HEK293T (cell line): ENCODE data around the gene MAG.

Experiments
- CTCF ChIA-PET: fragments of 350-600 bp; formaldehyde crosslinking; extraction: SDS; loops from one replicate; lab custom pipeline; 2021; ENCODE audit warnings: antibody characterized with exemption, inconsistent platforms; lab: Yijun Ruan, JAX
- POLR2A ChIA-PET: fragments of 350-600 bp; formaldehyde crosslinking; extraction: SDS; loops from one replicate; lab custom pipeline; 2020; ENCODE audit warnings: antibody characterized with exemption, inconsistent platforms; lab: Yijun Ruan, JAX
- DNase-seq: peaks from one replicate; pipeline ENCODE4 v3.0.0; 2012; ENCODE audit warnings: mixed read lengths; ENCODE audit errors: extremely low spot score
- ARNT ChIP-seq: fragments of 450-650 bp; IDR thresholded peaks from 2 replicates; pipeline ENCODE4 v1.6.1; 2017; ENCODE audit warnings: mild to moderate bottlenecking
- BHLHE40 ChIP-seq: fragments of 450-650 bp; IDR thresholded peaks from 2 replicates; pipeline ENCODE4 v1.6.1; 2016; ENCODE audit warnings: mild to moderate bottlenecking, moderate library complexity, borderline replicate concordance
- CTBP1 ChIP-seq: fragments of 450-650 bp; IDR thresholded peaks from 2 replicates; pipeline ENCODE4 v1.6.1; 2016; ENCODE audit warnings: borderline replicate concordance
- ELF4 ChIP-seq: fragments of 450-650 bp; IDR thresholded peaks from 2 replicates; pipeline ENCODE4 v1.6.1; 2017; ENCODE audit warnings: antibody characterized with exemption
- FOXA1 ChIP-seq: fragments of 450-650 bp; IDR thresholded peaks from 2 replicates; pipeline ENCODE4 v1.6.1; 2016; ENCODE audit warnings: mild to moderate bottlenecking
- FOXK2 ChIP-seq: fragments of 450-650 bp; IDR thresholded peaks from 2 replicates; pipeline ENCODE4 v1.6.1; 2016; ENCODE audit warnings: mild to moderate bottlenecking
- FOXM1 ChIP-seq: fragments of 450-650 bp; IDR thresholded peaks from 2 replicates; pipeline ENCODE4 v1.6.1; 2017; ENCODE audit warnings: mild to moderate bottlenecking, borderline replicate concordance
- HDGF ChIP-seq: fragments of 450-650 bp; IDR thresholded peaks from 2 replicates; pipeline ENCODE4 v1.6.1; 2017; ENCODE audit warnings: antibody characterized with exemption, borderline replicate concordance
- L3MBTL2 ChIP-seq: fragments of 450-650 bp; conservative IDR thresholded peaks from 2 replicates; pipeline ENCODE4 v1.6.1; 2016; ENCODE audit warnings: mild to moderate bottlenecking
- LEF1 ChIP-seq: fragments of 450-650 bp; IDR thresholded peaks from 2 replicates; pipeline ENCODE4 v1.6.1; 2017; ENCODE audit warnings: mild to moderate bottlenecking, borderline replicate concordance
- NFRKB ChIP-seq: fragments of 450-650 bp; IDR thresholded peaks from 2 replicates; pipeline ENCODE4 v1.6.1; 2016; ENCODE audit warnings: mild to moderate bottlenecking, moderate library complexity
- PKNOX1 ChIP-seq: fragments of 450-650 bp; IDR thresholded peaks from 2 replicates; pipeline ENCODE4 v1.6.1; 2016
- SP1 ChIP-seq: fragments of 450-650 bp; IDR thresholded peaks from 2 replicates; pipeline ENCODE4 v1.6.1; 2017
- SUZ12 ChIP-seq: fragments of 450-650 bp; IDR thresholded peaks from 2 replicates; pipeline ENCODE4 v1.6.1; 2016; ENCODE audit warnings: mild to moderate bottlenecking
- TARDBP ChIP-seq: fragments of 450-650 bp; IDR thresholded peaks from 2 replicates; pipeline ENCODE4 v1.6.1; 2016
- ZNF384 ChIP-seq: fragments of 450-650 bp; IDR thresholded peaks from 2 replicates; pipeline ENCODE4 v1.6.1; 2016

The MAG gene

GRCh38 chr19:35266520-35267352 lies 25.2 kb upstream of the MAG start:
- ChIA-PET CTCF (interaction anchor here (0.6 to 1.5 kb wide), 2 partner anchors 117 to 125 kb away, joined by 3 read pairs; no protein-coding TSS in a partner anchor), POLR2A (interaction anchor here (1.3 kb wide), 2 partner anchors 16 to 62 kb away, joined by 3 to 4 read pairs; no protein-coding TSS in a partner anchor)
- no peak for DNase-seq
- no peak for TF ChIP-seq SUZ12
- no peak for TF ChIP-seq BHLHE40
- TF ChIP-seq LEF1: no peak
- no peak for TF ChIP-seq FOXK2
- TF ChIP-seq CTBP1: no peak
- TF ChIP-seq ZNF384: no peak
- no peak for TF ChIP-seq L3MBTL2
- no peak for TF ChIP-seq HDGF
- TF ChIP-seq SP1: no peak

- POLR2A ChIA-PET: no interaction called here
- CTCF ChIA-PET: interaction anchor here (0.6 to 1.5 kb wide), 3 partner anchors 118 to 126 kb away, joined by 3 read pairs; no protein-coding TSS in a partner anchor
- no peak for TF ChIP-seq NFRKB
- no peak for TF ChIP-seq FOXK2
- TF ChIP-seq BHLHE40: no peak
- no peak for TF ChIP-seq ARNT
- no peak for TF ChIP-seq SUZ12
- TF ChIP-seq HDGF: no peak
- no peak for TF ChIP-seq CTBP1
- no peak for DNase-seq
Measured at GRCh38 chr19:35267353-35267817, 24.6 kb upstream of the MAG start.

- peak; percentile 93 for DNase-seq
- ChIA-PET POLR2A (no interaction called here), CTCF (interaction anchor here (0.7 to 1.5 kb wide), 2 partner anchors 124 to 126 kb away, joined by 3 read pairs; no protein-coding TSS in a partner anchor)
- no peak for TF ChIP-seq ZNF384
- no peak for TF ChIP-seq SUZ12
- no peak for TF ChIP-seq NFRKB
- TF ChIP-seq ELF4: no peak
- no peak for TF ChIP-seq BHLHE40
- TF ChIP-seq CTBP1: no peak
- TF ChIP-seq L3MBTL2: no peak
- TF ChIP-seq FOXM1: no peak
- TF ChIP-seq TARDBP: no peak
- TF ChIP-seq SP1: no peak
- TF ChIP-seq ARNT: no peak
- no peak for TF ChIP-seq FOXK2
- TF ChIP-seq HDGF: no peak
- TF ChIP-seq PKNOX1: no peak
- TF ChIP-seq LEF1: no peak
- TF ChIP-seq FOXA1: no peak
Measured at GRCh38 chr19:35267818-35268535, 24.0 kb upstream of the MAG start.

- peak; percentile 80; the same call in 1 of the 2 replicates for TF ChIP-seq FOXM1
- TF ChIP-seq SP1: no peak
- ChIA-PET POLR2A (interaction anchor here (1.5 kb wide), 1 partner anchor 127 kb away, joined by 4 read pairs; no protein-coding TSS in a partner anchor), CTCF (no interaction called here)
- DNase-seq: peak; percentile 79
Measured at GRCh38 chr19:35268536-35269437, 23.2 kb upstream of the MAG start, which contains the start of gene USF2. TSS of gene USF2 (plus strand) at chr19:35268962. CDS start at chr19:35269102, 140 bp downstream.

GRCh38 chr19:35269438-35270117 lies 22.4 kb upstream of the MAG start:
- ChIA-PET CTCF (no interaction called here), POLR2A (interaction anchor here (0.9 to 1.5 kb wide), 2 partner anchors 19 to 128 kb away, joined by 3 to 4 read pairs; no protein-coding TSS in a partner anchor)
- TF ChIP-seq ZNF384: no peak
- TF ChIP-seq TARDBP: no peak
- TF ChIP-seq FOXA1: no peak
- TF ChIP-seq FOXM1: no peak
- TF ChIP-seq SUZ12: no peak
- no peak for TF ChIP-seq PKNOX1
- TF ChIP-seq SP1: no peak
- no peak for TF ChIP-seq BHLHE40
- no peak for TF ChIP-seq HDGF
- no peak for TF ChIP-seq NFRKB
- no peak for TF ChIP-seq ARNT
- no peak for TF ChIP-seq FOXK2
- no peak for TF ChIP-seq LEF1
- peak; percentile 82 for DNase-seq
